HG02642 (cell line): ENCODE results near the gene RTCA.
"Not testable (repeated sequence)": the region's sequence is repeated elsewhere in the genome, so short reads cannot be mapped to it uniquely, and the experiment has no call there.

Experiments used
- ATAC-seq: cut with Tn5 transposase; IDR thresholded peaks from one replicate; pipeline ENCODE4 v1.9.1; 2021; ENCODE audit warnings: mild to moderate bottlenecking; ENCODE audit not compliant: unreplicated experiment, poor library complexity

The RTCA gene

GRCh38 chr1:100265931-100266740, at the start of gene RTCA:
RTCA (plus strand) TSS chr1:100266216; CDS start chr1:100266376, 160 bp downstream.
- ATAC-seq: peak; percentile 99

GRCh38 chr1:100217834-100218233, 48.2 kb upstream of the RTCA start:
- no peak for ATAC-seq

GRCh38 chr1:100219457-100219856, 46.6 kb upstream of the RTCA start:
- ATAC-seq: no peak

- no peak for ATAC-seq
These were observed 46.1 kb upstream of the RTCA start for GRCh38 chr1:100219883-100220282.

- ATAC-seq: no peak
These were observed 43.6 kb upstream of the RTCA start for GRCh38 chr1:100222428-100222827.

- no peak for ATAC-seq
These were observed 36.2 kb upstream of the RTCA start for GRCh38 chr1:100229681-100230443.

GRCh38 chr1:100230765-100231164, 35.3 kb upstream of the RTCA start:
- ATAC-seq: no peak

- ATAC-seq: no peak
These were observed 34.3 kb upstream of the RTCA start for GRCh38 chr1:100231721-100232120.

GRCh38 chr1:100232156-100232555, 33.9 kb upstream of the RTCA start:
- ATAC-seq: no peak

GRCh38 chr1:100233566-100233965, 32.5 kb upstream of the RTCA start:
- not testable (repeated sequence) for ATAC-seq

GRCh38 chr1:100234432-100234831, 31.6 kb upstream of the RTCA start:
- ATAC-seq: no peak

GRCh38 chr1:100237091-100237490, 28.9 kb upstream of the RTCA start:
- ATAC-seq: no peak

GRCh38 chr1:100239961-100240360, 26.1 kb upstream of the RTCA start:
- ATAC-seq: no peak

GRCh38 chr1:100240631-100241030, 25.4 kb upstream of the RTCA start:
- ATAC-seq: no peak

- no peak for ATAC-seq
These were observed 19.3 kb upstream of the RTCA start for GRCh38 chr1:100246738-100247137.

GRCh38 chr1:100249155-100249536, 16.9 kb upstream of the RTCA start:
- no peak for ATAC-seq

- peak; percentile 100 for ATAC-seq
These were observed 16.3 kb upstream of the RTCA start, which contains the start of gene DBT for GRCh38 chr1:100249537-100250257. DBT (minus strand) TSS chr1:100249834; CDS start chr1:100249820, 14 bp downstream.

- ATAC-seq: no peak
These were observed 15.8 kb upstream of the RTCA start for GRCh38 chr1:100250264-100250663.

- no peak for ATAC-seq
These were observed 15.2 kb upstream of the RTCA start for GRCh38 chr1:100250807-100251206.

- no peak for ATAC-seq
These were observed 13.1 kb upstream of the RTCA start for GRCh38 chr1:100252901-100253300.

- no peak for ATAC-seq
These were observed 12.5 kb upstream of the RTCA start for GRCh38 chr1:100253552-100253951.
